ENCODE data around the gene ATG101. TPM values are rescaled to one million over a fixed set of nuclear protein-coding genes. Genes with fewer than 3 reads are reported as not detected.

ATG101 gene
- total and polyA plus RNA-seq, 2 experiments from 2014 or later, result 77.3 to 139 TPM

GRCh38 chr12:52063082-52063924 lies 6.5 kb upstream of the ATG101 start:
- H3K79me2 ChIP-seq (ENCODE audit: insufficient read depth), result no peaks in the 10 kb centered on the region
- TF ChIP-seq EZH2phosphoT487 (IDR thresholded peaks at IDR 0.05; ENCODE audit: insufficient read depth, low read depth), result no peak
- TF ChIP-seq EZH2 (IDR thresholded peaks at IDR 0.05; ENCODE audit: insufficient read depth, poor library complexity, severe bottlenecking), result no peak
- no peaks in the 10 kb centered on the region for H3K36me3 ChIP-seq (ENCODE audit: low read depth)
- in situ Hi-C loops (cut with MboI), result no loop called here
- H3K4me3 ChIP-seq, result no peak overlapping the region; the same call in 1 of the 2 replicates
- DNase-seq, result no peak
- no peaks in the 10 kb centered on the region for H3K9me3 ChIP-seq (ENCODE audit: low read depth)
- WGBS, 2 experiments (ENCODE audit: low coverage in 1 of 2, low lambda C conversion rate in 2 of 2, missing lambda C conversion rate in 2 of 2), result 55 to 57% methylated on average over 17 to 20 of the region's 20 CpGs
- H3K27ac ChIP-seq, result peak overlapping the region; percentile 95
- peaks cover 17% of the 10 kb centered on the region; the same call in 1 of the 2 replicates for H3F3A ChIP-seq (ENCODE audit: insufficient read depth)
- no peaks in the 10 kb centered on the region for H3K9me2 ChIP-seq (ENCODE audit: insufficient read depth)
- peak overlapping the region; percentile 83 for H3K9ac ChIP-seq
- peaks cover 16% of the 10 kb centered on the region for H3K4me1 ChIP-seq (ENCODE audit: insufficient read depth)
- no peaks in the 10 kb centered on the region for H3K27me3 ChIP-seq (replicated peaks; ENCODE audit: insufficient read depth)
- H4K20me1 ChIP-seq (ENCODE audit: insufficient read depth), result no peaks in the 10 kb centered on the region
- peak overlapping the region; percentile 18 for H3K4me2 ChIP-seq (ENCODE audit: unreplicated experiment)
- peak overlapping the region; percentile 63 for H2AFZ ChIP-seq

- 0 out of 2 replicates have a peak, but pooled peaks cover 11% of the 10 kb centered on the region for H3F3A ChIP-seq (ENCODE audit: insufficient read depth)
- H3K27me3 ChIP-seq (replicated peaks; ENCODE audit: insufficient read depth), result no peaks in the 10 kb centered on the region
- peak overlapping the region; percentile 95 for H3K27ac ChIP-seq
- H3K79me2 ChIP-seq (ENCODE audit: insufficient read depth), result no peaks in the 10 kb centered on the region
- no peak for TF ChIP-seq EZH2phosphoT487 (IDR thresholded peaks at IDR 0.05; ENCODE audit: insufficient read depth, low read depth)
- H3K4me1 ChIP-seq (ENCODE audit: insufficient read depth), result peaks cover 16% of the 10 kb centered on the region
- in situ Hi-C loops (cut with MboI), result no loop called here
- no peaks in the 10 kb centered on the region for H3K9me2 ChIP-seq (ENCODE audit: insufficient read depth)
- 13% methylated on average over 12 of the region's 12 CpGs for WGBS, 2 experiments (ENCODE audit: low coverage in 1 of 2, low lambda C conversion rate in 2 of 2, missing lambda C conversion rate in 2 of 2)
- peak overlapping the region; percentile 83 for H3K9ac ChIP-seq
- no peaks in the 10 kb centered on the region for H3K9me3 ChIP-seq (ENCODE audit: low read depth)
- H2AFZ ChIP-seq, result peak overlapping the region; percentile 63
- H3K4me3 ChIP-seq, result no peak overlapping the region; the same call in 1 of the 2 replicates
- H3K36me3 ChIP-seq (ENCODE audit: low read depth), result no peaks in the 10 kb centered on the region
- H4K20me1 ChIP-seq (ENCODE audit: insufficient read depth), result no peaks in the 10 kb centered on the region
- peak overlapping the region; percentile 18 for H3K4me2 ChIP-seq (ENCODE audit: unreplicated experiment)
- peak; percentile 96 for DNase-seq
Measured at GRCh38 chr12:52063981-52064649, 5.7 kb upstream of the ATG101 start.

- TF ChIP-seq EZH2phosphoT487 (IDR thresholded peaks at IDR 0.05; ENCODE audit: insufficient read depth, low read depth) (no peak), EZH2 (IDR thresholded peaks at IDR 0.05; ENCODE audit: insufficient read depth, poor library complexity, severe bottlenecking) (no peak)
- Histone ChIP-seq H3K4me2 (ENCODE audit: unreplicated experiment) (no peak overlapping the region), H3K9me2 (ENCODE audit: insufficient read depth) (no peaks in the 10 kb centered on the region), H3K79me2 (ENCODE audit: insufficient read depth) (peaks cover 19% of the 10 kb centered on the region), H3K27ac (0 out of 2 replicates have a peak overlapping the region, but pooled peaks have one; percentile 21), H3K4me1 (ENCODE audit: insufficient read depth) (peaks cover 20% of the 10 kb centered on the region), H3K4me3 (no peak overlapping the region), H2AFZ (no peak overlapping the region), H4K20me1 (ENCODE audit: insufficient read depth) (no peaks in the 10 kb centered on the region), H3K36me3 (ENCODE audit: low read depth) (no peaks in the 10 kb centered on the region), H3K9me3 (ENCODE audit: low read depth) (no peaks in the 10 kb centered on the region), H3K9ac (no peak overlapping the region), H3F3A (ENCODE audit: insufficient read depth) (no peaks in the 10 kb centered on the region), H3K27me3 (replicated peaks; ENCODE audit: insufficient read depth) (no peaks in the 10 kb centered on the region)
- in situ Hi-C loops (cut with MboI), result no loop called here
- DNase-seq, result peak; percentile 63
- 65 to 66% methylated on average over 8 of the region's 8 CpGs for WGBS, 2 experiments (ENCODE audit: low coverage in 1 of 2, low lambda C conversion rate in 2 of 2, missing lambda C conversion rate in 2 of 2)
Measured at GRCh38 chr12:52066346-52067080, 3.3 kb upstream of the ATG101 start.

- in situ Hi-C loops (cut with MboI), result no loop called here
- H3K4me2 ChIP-seq (ENCODE audit: unreplicated experiment), result no peak overlapping the region
- no peak overlapping the region for H2AFZ ChIP-seq
- no peaks in the 10 kb centered on the region for H3K9me2 ChIP-seq (ENCODE audit: insufficient read depth)
- no peaks in the 10 kb centered on the region for H3K36me3 ChIP-seq (ENCODE audit: low read depth)
- TF ChIP-seq EZH2phosphoT487 (IDR thresholded peaks at IDR 0.05; ENCODE audit: insufficient read depth, low read depth) (no peak), EZH2 (IDR thresholded peaks at IDR 0.05; ENCODE audit: insufficient read depth, poor library complexity, severe bottlenecking) (no peak)
- peaks cover 24% of the 10 kb centered on the region for H3K79me2 ChIP-seq (ENCODE audit: insufficient read depth)
- no peak overlapping the region for H3K4me3 ChIP-seq
- no peaks in the 10 kb centered on the region for H3K9me3 ChIP-seq (ENCODE audit: low read depth)
- H3K27me3 ChIP-seq (replicated peaks; ENCODE audit: insufficient read depth), result no peaks in the 10 kb centered on the region
- WGBS, 2 experiments (ENCODE audit: low coverage in 1 of 2, low lambda C conversion rate in 2 of 2, missing lambda C conversion rate in 2 of 2), result 68 to 72% methylated on average over 3 of the region's 3 CpGs
- no peak for DNase-seq
- no peak overlapping the region for H3K9ac ChIP-seq
- no peaks in the 10 kb centered on the region for H3F3A ChIP-seq (ENCODE audit: insufficient read depth)
- peaks cover 25% of the 10 kb centered on the region for H3K4me1 ChIP-seq (ENCODE audit: insufficient read depth)
- H4K20me1 ChIP-seq (ENCODE audit: insufficient read depth), result no peaks in the 10 kb centered on the region; the same call in 1 of the 2 replicates
- H3K27ac ChIP-seq, result no peak overlapping the region
Measured at GRCh38 chr12:52067081-52067374, 2.8 kb upstream of the ATG101 start.

Data from GM23248 (cell line).